ENCODE results near the gene MOB3C. TPM values are rescaled to one million over a fixed set of nuclear protein-coding genes. Genes with fewer than 3 reads are reported as not detected.
"Not testable (repeated sequence)": the region's sequence is repeated elsewhere in the genome, so short reads cannot be mapped to it uniquely, and the experiment has no call there.

The MOB3C gene
- total RNA-seq, 4 donors from 2014 or later = 22.4 to 30.8 (median 26.6) TPM

DNA sequence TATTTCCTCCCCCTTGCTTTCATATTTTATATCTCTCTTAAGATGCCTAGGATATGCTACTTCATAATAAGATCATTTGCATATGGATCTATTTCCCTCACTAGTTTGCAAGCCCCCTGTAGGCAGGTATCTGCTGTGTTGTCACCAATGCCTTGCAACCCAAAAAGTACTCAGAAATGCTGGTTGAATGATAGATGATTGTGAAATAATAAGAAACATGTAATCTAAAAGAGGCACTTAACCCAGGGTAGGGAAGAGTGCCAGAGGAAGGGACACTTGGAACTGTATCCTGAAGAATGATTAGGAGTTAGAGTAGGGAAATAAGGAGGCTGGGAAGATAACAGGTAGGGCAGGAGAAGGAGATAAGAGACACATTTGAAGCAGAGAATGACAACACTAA, 39.2 kb upstream of the MOB3C start:
- no peak for TF ChIP-seq POLR2A (IDR thresholded peaks at IDR 0.05)
- TF ChIP-seq, protein P1, sequence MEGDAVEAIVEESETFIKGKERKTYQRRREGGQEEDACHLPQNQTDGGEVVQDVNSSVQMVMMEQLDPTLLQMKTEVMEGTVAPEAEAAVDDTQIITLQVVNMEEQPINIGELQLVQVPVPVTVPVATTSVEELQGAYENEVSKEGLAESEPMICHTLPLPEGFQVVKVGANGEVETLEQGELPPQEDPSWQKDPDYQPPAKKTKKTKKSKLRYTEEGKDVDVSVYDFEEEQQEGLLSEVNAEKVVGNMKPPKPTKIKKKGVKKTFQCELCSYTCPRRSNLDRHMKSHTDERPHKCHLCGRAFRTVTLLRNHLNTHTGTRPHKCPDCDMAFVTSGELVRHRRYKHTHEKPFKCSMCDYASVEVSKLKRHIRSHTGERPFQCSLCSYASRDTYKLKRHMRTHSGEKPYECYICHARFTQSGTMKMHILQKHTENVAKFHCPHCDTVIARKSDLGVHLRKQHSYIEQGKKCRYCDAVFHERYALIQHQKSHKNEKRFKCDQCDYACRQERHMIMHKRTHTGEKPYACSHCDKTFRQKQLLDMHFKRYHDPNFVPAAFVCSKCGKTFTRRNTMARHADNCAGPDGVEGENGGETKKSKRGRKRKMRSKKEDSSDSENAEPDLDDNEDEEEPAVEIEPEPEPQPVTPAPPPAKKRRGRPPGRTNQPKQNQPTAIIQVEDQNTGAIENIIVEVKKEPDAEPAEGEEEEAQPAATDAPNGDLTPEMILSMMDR (IDR thresholded peaks at IDR 0.05) = no peak
- H3K4me3 ChIP-seq (replicated peaks in 1 of 3) = no peak overlapping the region
- no peaks in the 10 kb centered on the region for H3K4me1 ChIP-seq
- no peak overlapping the region for H3K27ac ChIP-seq
- no peak for DNase-seq
- intact Hi-C loops (cut with DNase I) = no loop called here
- no peaks in the 10 kb centered on the region for H3K9me3 ChIP-seq
- no peaks in the 10 kb centered on the region for H3K27me3 ChIP-seq
- H3K36me3 ChIP-seq = peaks cover 7 to 29% of the 10 kb centered on the region in 2 donors

- H3K9me3 ChIP-seq; H3K4me3 ChIP-seq (replicated peaks in 1 of 3); DNase-seq; intact Hi-C loops (cut with DNase I); H3K4me1 ChIP-seq; H3K27ac ChIP-seq; H3K27me3 ChIP-seq: not testable (repeated sequence)
- 94 to 98% methylated on average over 2 of the region's 2 CpGs for WGBS, 2 donors
- H3K36me3 ChIP-seq = peaks cover 10 to 29% of the 10 kb centered on the region in 2 donors
Observed at GRCh38 chr1:46654698-46655097, 38.1 kb upstream of the MOB3C start.

GRCh38 chr1:46654012-46654411, 37.4 kb upstream of the MOB3C start:
- no peak for TF ChIP-seq POLR2A (IDR thresholded peaks at IDR 0.05)
- TF ChIP-seq, protein P1 (IDR thresholded peaks at IDR 0.05) = no peak
- no peak for DNase-seq
- no peaks in the 10 kb centered on the region for H3K9me3 ChIP-seq
- H3K27ac ChIP-seq = no peak overlapping the region
- no peak overlapping the region for H3K4me3 ChIP-seq (replicated peaks in 1 of 3)
- no peaks in the 10 kb centered on the region for H3K27me3 ChIP-seq
- 90 to 94% methylated on average over 1 of the region's 1 CpG for WGBS, 2 donors
- peaks cover 14 to 29% of the 10 kb centered on the region in 2 donors for H3K36me3 ChIP-seq
- intact Hi-C loops (cut with DNase I) = no loop called here
- no peaks in the 10 kb centered on the region for H3K4me1 ChIP-seq

- TF ChIP-seq, protein P1 (IDR thresholded peaks at IDR 0.05) = no peak
- TF ChIP-seq POLR2A (IDR thresholded peaks at IDR 0.05) = no peak
- Histone ChIP-seq H3K4me3 (replicated peaks in 1 of 3) (no peak overlapping the region), H3K27me3 (no peaks in the 10 kb centered on the region), H3K27ac (no peak overlapping the region), H3K9me3 (no peaks in the 10 kb centered on the region), H3K36me3 (peaks cover 14 to 31% of the 10 kb centered on the region in 2 donors), H3K4me1 (no peaks in the 10 kb centered on the region)
- WGBS, 2 donors = 85 to 98% methylated on average over 2 of the region's 2 CpGs
- intact Hi-C loops (cut with DNase I) = no loop called here
- DNase-seq = no peak
Observed at GRCh38 chr1:46653405-46653958, 36.9 kb upstream of the MOB3C start.

- intact Hi-C loops (cut with DNase I) = no loop called here
- Histone ChIP-seq H3K36me3 (peaks cover 7 to 24% of the 10 kb centered on the region in 2 donors), H3K27ac (no peak overlapping the region), H3K4me3 (replicated peaks in 1 of 3) (no peak overlapping the region), H3K4me1 (no peaks in the 10 kb centered on the region), H3K9me3 (no peaks in the 10 kb centered on the region), H3K27me3 (no peaks in the 10 kb centered on the region)
- no peak for DNase-seq
- WGBS, 2 donors = 69 to 81% methylated on average over 6 of the region's 6 CpGs
- TF ChIP-seq POLR2A (IDR thresholded peaks at IDR 0.05) = no peak
- TF ChIP-seq, protein P1 (IDR thresholded peaks at IDR 0.05) = no peak
Observed at GRCh38 chr1:46652321-46653100, 35.9 kb upstream of the MOB3C start.

- peaks cover 7 to 15% of the 10 kb centered on the region in 2 donors for H3K36me3 ChIP-seq
- H3K27ac ChIP-seq; intact Hi-C loops (cut with DNase I); DNase-seq; H3K4me1 ChIP-seq; H3K4me3 ChIP-seq (replicated peaks in 1 of 3); H3K9me3 ChIP-seq; H3K27me3 ChIP-seq: not testable (repeated sequence)
- WGBS, 2 donors = 93 to 94% methylated on average over 2 to 3 of the region's 3 CpGs
Observed at GRCh38 chr1:46651152-46651551, 34.5 kb upstream of the MOB3C start.
